Fibroblast of lung (primary cell): ENCODE measurements around the gene COL11A1. TPM values are rescaled to one million over a fixed set of nuclear protein-coding genes. Genes with fewer than 3 reads are reported as not detected.
A peak's percentile ranks its signal among the peaks of the same experiment; 100 is the strongest.

Experiments used
- DNase-seq, 2 donors: peaks; one replicate each; pipeline versions ENCODE4 v3.0.0 to v3.0.0-alpha.2; 2010; ENCODE audit warnings: low read depth in 2 of 2
- H2AFZ ChIP-seq: 2 replicates; pipeline ENCODE4 v1.5.1; 2012; ENCODE audit warnings: low read length, control low read depth, inconsistent platforms
- H3K27ac ChIP-seq: 2 replicates; pipeline ENCODE4 v1.5.1; 2011; ENCODE audit warnings: low read length, control low read depth; ENCODE audit not compliant: insufficient read depth
- H3K27me3 ChIP-seq: 2 replicates; pipeline ENCODE4 v1.5.1; 2011; ENCODE audit warnings: mild to moderate bottlenecking, low read length; ENCODE audit not compliant: control insufficient read depth, insufficient read depth
- H3K36me3 ChIP-seq: 2 replicates; pipeline ENCODE4 v1.5.1; 2011; ENCODE audit warnings: low read length; ENCODE audit not compliant: control insufficient read depth, insufficient read depth
- H3K4me1 ChIP-seq: 2 replicates; pipeline ENCODE4 v1.5.1; 2011; ENCODE audit warnings: low read length; ENCODE audit not compliant: control insufficient read depth, insufficient read depth; ENCODE audit errors: extremely low read depth
- H3K4me2 ChIP-seq: 2 replicates; pipeline ENCODE4 v1.5.1; 2011; ENCODE audit warnings: low read length, control low read depth; ENCODE audit not compliant: insufficient read depth; ENCODE audit errors: extremely low read depth
- H3K4me3 ChIP-seq, 4 experiments: fragments of 200-600 bp in 1 of 4; sonication (generic) in 1 of 4; replicated peaks in 1 of 4; 2 replicates each; pipeline ENCODE4 v1.5.1; 2011 to 2016; ENCODE audit warnings: low read length in 4 of 4, low read depth in 3 of 4, mild to moderate bottlenecking in 3 of 4, control low read depth in 2 of 4, inconsistent platforms in 1 of 4, mixed read lengths in 1 of 4; ENCODE audit not compliant: insufficient read depth in 1 of 4; ENCODE audit errors: control extremely low read depth in 1 of 4
- H3K79me2 ChIP-seq: 2 replicates; pipeline ENCODE4 v1.5.1; 2012; ENCODE audit warnings: mild to moderate bottlenecking, low read length, inconsistent platforms; ENCODE audit not compliant: control insufficient read depth, insufficient read depth
- H3K9ac ChIP-seq: 2 replicates; pipeline ENCODE4 v1.5.1; 2011; ENCODE audit warnings: mild to moderate bottlenecking, low read length, control low read depth; ENCODE audit not compliant: insufficient read depth
- H3K9me3 ChIP-seq: 2 replicates; pipeline ENCODE4 v1.5.1; 2012; ENCODE audit warnings: low read depth, low read length; ENCODE audit not compliant: control insufficient read depth, insufficient read depth
- H4K20me1 ChIP-seq: 2 replicates; pipeline ENCODE4 v1.5.1; 2011; ENCODE audit warnings: low read length; ENCODE audit not compliant: control insufficient read depth, insufficient read depth; ENCODE audit errors: extremely low read depth
- CTCF ChIP-seq, 2 donors: IDR thresholded peaks in 1 of 2; conservative IDR thresholded peaks in 1 of 2; 1 replicate in 1 of 2; 2 replicates in 1 of 2; pipeline ENCODE4 v1.5.1; 2011 to 2012; ENCODE audit warnings: low read length in 2 of 2, control low read depth in 1 of 2, inconsistent platforms in 1 of 2, low read depth in 1 of 2, mild to moderate bottlenecking in 1 of 2
- EZH2 ChIP-seq: IDR thresholded peaks from 2 replicates; pipeline ENCODE4 v1.5.1; 2012; ENCODE audit warnings: low read length, control low read depth, mild to moderate bottlenecking; ENCODE audit errors: missing control alignments
- polyA plus RNA-seq, 2 donors: library from polyadenylated mRNA; depleted of rRNA in 1 of 2; stranded (reverse) in 1 of 2; unstranded in 1 of 2; fragments of >200 nt; gene quantifications; 2 replicates each; pipeline ENCODE4 v1.2.1, GENCODE V29; 2011 to 2012; ENCODE audit warnings: missing spikeins in 1 of 2
- total RNA-seq: library from RNA; depleted of rRNA; stranded (reverse); fragments of >200 nt; gene quantifications from 2 replicates; pipeline ENCODE4 v1.2.1, GENCODE V29; 2014

Gene COL11A1
- total and polyA plus RNA-seq, 2 donors (not counting 1 experiment from before 2014, with no cell fraction given) = 2.6 to 8.9 TPM

GRCh38 chr1:103084181-103084580, 24.1 kb downstream of the COL11A1 start:
- H3K36me3 ChIP-seq = no peaks in the 10 kb centered on the region
- no peak overlapping the region for H3K4me2 ChIP-seq
- no peak overlapping the region for H3K27ac ChIP-seq
- no peaks in the 10 kb centered on the region for H3K27me3 ChIP-seq
- no peaks in the 10 kb centered on the region for H3K79me2 ChIP-seq
- TF ChIP-seq CTCF (conservative IDR thresholded peaks at IDR 0.05 in 1 of 2, IDR thresholded peaks at IDR 0.05 in 1 of 2; ENCODE audit: low read depth in 1 of 2, low read length in 2 of 2) = no peak
- no peak for TF ChIP-seq EZH2
- H2AFZ ChIP-seq = no peak overlapping the region
- no peaks in the 10 kb centered on the region for H4K20me1 ChIP-seq
- H3K9ac ChIP-seq = no peak overlapping the region
- H3K4me1 ChIP-seq = no peaks in the 10 kb centered on the region
- peak; percentile 3 to 9 for DNase-seq
- no peak overlapping the region for H3K4me3 ChIP-seq
- H3K9me3 ChIP-seq = no peaks in the 10 kb centered on the region

GRCh38 chr1:103075316-103076000, 32.9 kb downstream of the COL11A1 start:
- H3K9me3 ChIP-seq = no peaks in the 10 kb centered on the region
- no peaks in the 10 kb centered on the region for H3K4me1 ChIP-seq
- H4K20me1 ChIP-seq = no peaks in the 10 kb centered on the region
- TF ChIP-seq EZH2 = no peak
- no peak for TF ChIP-seq CTCF (conservative IDR thresholded peaks at IDR 0.05 in 1 of 2, IDR thresholded peaks at IDR 0.05 in 1 of 2; ENCODE audit: low read depth in 1 of 2, low read length in 2 of 2)
- H3K4me2 ChIP-seq = no peak overlapping the region
- no peaks in the 10 kb centered on the region for H3K36me3 ChIP-seq
- DNase-seq = no peak
- no peak overlapping the region for H2AFZ ChIP-seq
- no peaks in the 10 kb centered on the region for H3K79me2 ChIP-seq
- no peak overlapping the region for H3K27ac ChIP-seq
- no peak overlapping the region for H3K9ac ChIP-seq
- no peak overlapping the region for H3K4me3 ChIP-seq
- no peaks in the 10 kb centered on the region for H3K27me3 ChIP-seq

- no peak overlapping the region for H3K27ac ChIP-seq
- no peaks in the 10 kb centered on the region for H3K27me3 ChIP-seq
- no peak overlapping the region for H3K4me2 ChIP-seq
- DNase-seq = no peak
- H3K4me3 ChIP-seq = no peak overlapping the region
- H3K36me3 ChIP-seq = no peaks in the 10 kb centered on the region
- no peaks in the 10 kb centered on the region for H3K4me1 ChIP-seq
- no peaks in the 10 kb centered on the region for H3K79me2 ChIP-seq
- no peak for TF ChIP-seq CTCF (conservative IDR thresholded peaks at IDR 0.05 in 1 of 2, IDR thresholded peaks at IDR 0.05 in 1 of 2; ENCODE audit: low read depth in 1 of 2, low read length in 2 of 2)
- no peak for TF ChIP-seq EZH2
- no peak overlapping the region for H2AFZ ChIP-seq
- H3K9me3 ChIP-seq = no peaks in the 10 kb centered on the region
- no peaks in the 10 kb centered on the region for H4K20me1 ChIP-seq
- no peak overlapping the region for H3K9ac ChIP-seq
Observed at GRCh38 chr1:103074224-103074623, 34.1 kb downstream of the COL11A1 start.
